GM12878 (cell line): ENCODE results near the gene ATG4B.

Experiments
- ASH2L ChIP-seq: fragments of 300-600, 200-600 bp; sonication (generic); IDR thresholded peaks from 2 replicates; pipeline ENCODE4 v1.6.1; 2017; ENCODE audit warnings: low read depth, mild to moderate bottlenecking, borderline replicate concordance
- CTCF ChIP-seq, 3 experiments: IDR thresholded peaks in 2 of 3; conservative IDR thresholded peaks in 1 of 3; 2 replicates each; pipeline ENCODE4 v1.5.1; 2011; ENCODE audit warnings: low read depth in 3 of 3, low read length in 3 of 3, mild to moderate bottlenecking in 3 of 3, control low read depth in 2 of 3, moderate library complexity in 2 of 3, inconsistent platforms in 1 of 3, mixed read lengths in 1 of 3; ENCODE audit not compliant: control insufficient read depth in 2 of 3, insufficient read depth in 1 of 3; ENCODE audit errors: extremely low read depth in 1 of 3
- EZH2 ChIP-seq: IDR thresholded peaks from 2 replicates; pipeline ENCODE4 v1.6.1; 2012; ENCODE audit warnings: low read depth, mild to moderate bottlenecking, control low read depth, inconsistent platforms, low read length, borderline replicate concordance; ENCODE audit not compliant: control insufficient read depth
- POLR2A ChIP-seq: IDR thresholded peaks from 2 replicates; pipeline ENCODE4 v1.6.1; 2011; ENCODE audit warnings: low read depth, mild to moderate bottlenecking, low read length
- POLR2AphosphoS5 ChIP-seq: IDR thresholded peaks from 2 replicates; pipeline ENCODE4 v1.6.1; 2011; ENCODE audit warnings: mild to moderate bottlenecking, low read length, inconsistent platforms
- SIX5 ChIP-seq: IDR thresholded peaks from 2 replicates; pipeline ENCODE4 v1.6.1; 2011; ENCODE audit warnings: mild to moderate bottlenecking, low read depth, low read length, moderate library complexity; ENCODE audit not compliant: severe bottlenecking
- SMC3 ChIP-seq: IDR thresholded peaks from 2 replicates; pipeline ENCODE4 v1.6.1; 2011; ENCODE audit warnings: low read length, improper control_type of control experiment, borderline replicate concordance
- TBL1XR1 ChIP-seq: IDR thresholded peaks from 2 replicates; pipeline ENCODE4 v1.6.1; 2012; ENCODE audit warnings: low read depth, low read length, improper control_type of control experiment
- TF ChIP-seq, protein P1 (sequence below): fragments of 450-650 bp; IDR thresholded peaks from 2 replicates; pipeline ENCODE4 v1.6.1; 2017; ENCODE audit warnings: borderline replicate concordance

- TF ChIP-seq POLR2AphosphoS5, result no peak
- TF ChIP-seq CTCF (IDR thresholded peaks at IDR 0.05 in 2 of 3, conservative IDR thresholded peaks at IDR 0.05 in 1 of 3; ENCODE audit: control insufficient read depth in 2 of 3, extremely low read depth in 1 of 3, insufficient read depth in 1 of 3, low read depth in 3 of 3, low read length in 3 of 3), result no peak
- TF ChIP-seq SMC3, result no peak
- TF ChIP-seq ASH2L, result no peak
- no peak for TF ChIP-seq POLR2A
- TF ChIP-seq, protein P1, sequence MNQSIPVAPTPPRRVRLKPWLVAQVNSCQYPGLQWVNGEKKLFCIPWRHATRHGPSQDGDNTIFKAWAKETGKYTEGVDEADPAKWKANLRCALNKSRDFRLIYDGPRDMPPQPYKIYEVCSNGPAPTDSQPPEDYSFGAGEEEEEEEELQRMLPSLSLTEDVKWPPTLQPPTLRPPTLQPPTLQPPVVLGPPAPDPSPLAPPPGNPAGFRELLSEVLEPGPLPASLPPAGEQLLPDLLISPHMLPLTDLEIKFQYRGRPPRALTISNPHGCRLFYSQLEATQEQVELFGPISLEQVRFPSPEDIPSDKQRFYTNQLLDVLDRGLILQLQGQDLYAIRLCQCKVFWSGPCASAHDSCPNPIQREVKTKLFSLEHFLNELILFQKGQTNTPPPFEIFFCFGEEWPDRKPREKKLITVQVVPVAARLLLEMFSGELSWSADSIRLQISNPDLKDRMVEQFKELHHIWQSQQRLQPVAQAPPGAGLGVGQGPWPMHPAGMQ, result no peak
- TF ChIP-seq EZH2, result no peak
- no peak for TF ChIP-seq TBL1XR1
- TF ChIP-seq SIX5, result no peak
Measured at GRCh38 chr2:241598061-241598460, 39.4 kb upstream of the ATG4B start.
